ENCODE results near the gene AGAP1.

GRCh38 chr2:235938611-235939010 lies 444.8 kb downstream of the AGAP1 start:
- TF ChIP-seq EP300 (IDR thresholded peaks at IDR 0.05) (no peak), CTCF (IDR thresholded peaks at IDR 0.05) (no peak), POLR2A (IDR thresholded peaks at IDR 0.05) (no peak)
